TTC549 (cell line): ENCODE measurements around the gene BMP6.

Experiments used
- FAIRE-seq: peaks from 2 replicates; lab custom pipeline; 2012; peaks lifted over from hg19 to GRCh38; lab: Jason Lieb, UNC

Gene BMP6

DNA sequence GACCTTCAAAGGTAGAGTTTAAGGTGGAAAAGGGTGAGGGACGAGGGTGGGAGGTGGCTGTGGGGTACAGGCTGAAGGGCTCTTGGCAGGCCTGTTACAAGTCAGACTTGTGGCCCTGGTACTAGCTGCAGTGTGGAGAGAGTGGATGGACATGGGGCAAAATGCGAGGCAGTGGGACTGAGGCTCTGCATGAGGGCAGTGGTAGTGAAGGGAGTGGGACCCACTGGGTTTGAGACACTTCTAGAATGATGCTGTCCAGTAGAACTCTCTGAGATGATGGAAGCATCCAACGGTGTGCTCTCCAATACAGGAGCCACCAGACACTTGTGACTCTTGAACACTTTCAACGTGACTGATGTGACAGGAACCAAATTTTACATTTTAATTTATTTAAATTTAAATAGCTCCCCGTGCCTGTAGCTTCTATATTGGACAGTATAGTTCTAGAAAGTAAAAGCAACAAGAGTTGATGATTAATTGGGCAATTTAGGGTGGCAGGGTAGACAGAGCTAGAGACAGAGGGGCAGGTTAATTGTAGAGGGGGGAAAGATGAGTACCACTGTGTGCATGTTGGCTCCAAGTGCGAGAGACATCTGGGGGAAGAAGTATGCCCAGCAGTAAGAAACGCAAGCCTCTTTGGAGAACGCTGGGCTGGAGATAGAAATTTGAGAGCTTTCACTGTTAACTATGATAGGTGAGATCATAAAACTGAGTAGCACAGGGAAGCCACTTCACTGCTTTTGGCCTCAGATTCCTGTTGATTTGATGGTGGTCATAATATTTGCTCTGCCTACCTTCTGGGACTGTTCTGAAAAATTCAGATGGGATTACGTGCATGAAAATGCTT is 107.2 kb downstream of the BMP6 start:
- no peak for FAIRE-seq

- FAIRE-seq: no peak
These were observed 107.8 kb downstream of the BMP6 start for GRCh38 chr6:7833751-7834070.

GRCh38 chr6:7836371-7837026 is 110.6 kb downstream of the BMP6 start:
- no peak for FAIRE-seq

DNA sequence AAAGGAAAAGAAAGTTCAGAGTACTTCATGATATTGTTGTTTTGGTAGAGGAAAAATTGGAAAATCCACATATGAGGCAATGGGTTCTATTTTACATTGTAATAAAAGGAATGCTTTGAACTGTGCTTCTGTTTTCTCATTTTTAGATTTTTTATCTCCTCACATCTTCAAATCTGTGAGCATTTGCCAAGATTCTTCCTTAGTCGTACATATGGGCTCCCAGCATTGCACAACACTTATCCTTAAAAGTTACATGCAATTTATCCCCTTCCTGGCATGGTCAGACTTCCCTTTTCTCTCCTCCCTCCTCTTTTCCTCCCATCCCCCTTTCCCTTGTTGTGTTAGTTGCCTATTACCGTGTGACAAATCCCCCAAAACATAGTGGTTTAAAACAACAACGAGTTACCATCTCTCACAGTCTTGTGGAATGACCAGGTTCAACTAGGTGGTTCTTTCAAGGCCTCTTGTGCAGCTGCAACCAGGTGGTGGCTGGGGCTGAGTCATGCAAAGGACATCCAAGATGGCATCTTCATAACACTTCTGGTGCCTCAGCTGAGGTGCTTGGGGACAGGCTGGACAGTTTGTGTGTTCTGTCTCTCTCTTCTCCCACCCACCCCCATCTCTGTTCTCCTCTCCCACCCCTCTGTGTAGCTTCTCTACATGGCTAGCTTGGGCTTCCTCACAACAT is 116.0 kb downstream of the BMP6 start:
- no peak for FAIRE-seq

DNA sequence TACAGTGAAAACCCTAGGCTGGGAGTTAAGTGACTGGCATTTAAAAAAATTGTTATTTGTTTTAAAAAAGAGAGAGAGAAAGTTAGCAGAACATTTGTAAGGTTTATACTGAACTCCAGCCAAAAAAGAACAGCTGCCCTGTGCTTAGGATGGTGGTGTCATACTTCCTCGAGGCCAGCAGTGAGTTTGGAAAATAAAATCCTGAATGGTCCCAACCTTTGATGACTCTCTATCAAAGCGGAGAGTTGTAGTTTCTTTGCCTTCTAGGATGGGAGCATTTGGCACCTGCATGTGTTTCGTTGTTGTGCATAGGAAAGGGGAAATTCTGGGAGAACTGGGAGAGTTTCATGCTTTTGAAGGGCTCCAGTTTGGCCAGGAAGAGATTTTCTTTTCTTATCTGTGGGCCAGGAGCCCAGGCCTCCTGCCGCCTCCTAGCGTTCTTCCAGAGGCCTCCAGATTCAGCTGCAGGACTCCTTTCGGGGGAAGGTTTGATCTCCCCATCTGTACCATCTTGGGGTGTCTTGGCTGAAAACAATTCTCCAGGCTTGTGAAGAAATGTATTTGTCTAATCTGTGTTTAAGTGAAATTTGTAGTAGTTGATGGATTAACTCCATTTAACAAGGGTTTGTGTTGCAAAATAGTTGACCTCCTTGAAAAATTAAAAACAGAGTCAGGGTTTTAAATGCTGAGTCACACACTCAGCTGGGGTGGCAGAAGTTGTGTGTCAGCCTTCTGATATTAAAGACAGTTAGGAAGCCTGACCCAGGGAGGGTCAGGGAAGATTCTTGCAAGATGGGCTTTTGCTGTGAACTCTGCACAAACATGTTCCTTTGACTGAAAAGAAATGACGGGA is 121.3 kb downstream of the BMP6 start:
- FAIRE-seq: no peak

DNA sequence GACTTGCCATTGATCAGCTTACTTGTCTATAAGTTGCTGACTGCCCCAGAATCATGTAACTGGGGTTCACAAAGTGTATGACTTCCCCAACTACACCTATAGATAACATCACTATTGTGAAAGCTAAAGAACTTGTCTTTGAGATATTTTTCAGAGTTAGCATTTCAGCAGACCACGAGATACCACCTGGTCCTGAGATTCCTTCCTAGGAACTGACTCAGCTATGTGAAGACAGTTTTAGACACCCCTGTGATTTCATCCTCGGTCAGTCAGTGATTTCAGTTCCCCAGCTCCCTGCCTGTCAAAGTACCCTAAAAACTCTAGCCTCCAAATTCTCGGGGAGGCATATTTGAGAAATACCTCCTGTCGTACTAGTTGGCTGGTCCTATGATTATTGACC is 122.3 kb downstream of the BMP6 start:
- FAIRE-seq: no peak

DNA sequence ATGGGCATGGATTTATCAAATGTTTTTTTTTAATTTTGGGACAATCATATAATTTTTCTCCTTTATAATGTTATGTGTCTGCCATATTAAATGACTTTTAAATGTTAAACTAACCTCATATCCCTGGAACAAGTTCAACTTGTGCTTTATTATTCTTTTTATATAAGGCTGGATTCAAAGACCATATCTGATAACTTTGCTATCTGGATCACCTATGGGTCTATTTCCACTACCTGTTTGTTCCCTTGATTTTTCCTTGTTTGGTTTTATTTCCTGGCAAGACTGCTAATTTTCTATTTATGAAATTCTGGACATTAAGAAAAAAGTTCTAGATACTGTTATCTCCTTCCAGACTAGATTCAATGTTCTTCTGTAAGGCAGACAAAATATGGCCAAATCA is 125.9 kb downstream of the BMP6 start:
- FAIRE-seq: no peak

DNA sequence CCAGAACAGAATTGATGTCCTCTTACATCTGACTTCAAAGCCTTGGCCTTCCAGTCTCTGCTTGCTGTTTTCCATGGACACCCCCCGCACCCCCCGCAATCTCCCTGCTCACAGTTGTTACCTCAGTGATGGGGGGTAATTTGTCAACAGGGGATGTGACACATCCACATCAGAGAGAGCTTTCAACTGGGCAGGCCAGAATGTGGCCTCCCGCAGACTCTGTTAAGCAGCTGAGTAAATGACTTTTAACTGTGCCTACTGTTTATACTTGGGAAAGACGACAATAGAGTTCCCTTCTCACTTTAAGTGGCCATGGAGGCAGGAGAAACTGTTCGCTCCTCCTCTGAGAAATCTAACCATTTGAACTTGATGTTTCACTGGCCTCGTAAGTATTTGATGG is 133.7 kb downstream of the BMP6 start:
- no peak for FAIRE-seq

DNA sequence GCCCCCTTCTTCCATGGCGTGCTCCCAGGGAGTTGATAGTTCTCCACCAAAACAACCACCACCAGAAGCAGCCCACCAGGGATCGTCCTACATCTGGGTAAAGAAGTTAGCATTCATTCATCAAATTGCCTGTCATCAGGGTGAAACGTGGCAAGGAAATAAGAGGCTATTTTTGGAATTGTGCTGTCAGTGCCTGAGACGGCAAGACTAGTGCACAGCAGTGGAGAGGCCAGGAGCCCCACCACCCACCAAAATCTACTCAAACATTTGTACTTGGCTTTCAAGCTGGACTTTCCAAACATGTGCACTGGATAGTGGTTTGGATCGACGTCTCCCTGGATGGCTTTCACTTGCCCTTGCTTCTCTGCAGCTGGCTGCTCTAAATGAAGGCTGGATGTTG is 139.9 kb downstream of the BMP6 start:
- no peak for FAIRE-seq

GRCh38 chr6:7866526-7866925 is 140.6 kb downstream of the BMP6 start:
- no peak for FAIRE-seq

GRCh38 chr6:7868926-7869325 is 143.0 kb downstream of the BMP6 start:
- FAIRE-seq: no peak

GRCh38 chr6:7878401-7878964 is 152.6 kb downstream of the BMP6 start:
- FAIRE-seq: no peak

- no peak for FAIRE-seq
These were observed 153.1 kb downstream of the BMP6 start for GRCh38 chr6:7879043-7879442.

GRCh38 chr6:7879579-7879978 is 153.7 kb downstream of the BMP6 start:
- no peak for FAIRE-seq

DNA sequence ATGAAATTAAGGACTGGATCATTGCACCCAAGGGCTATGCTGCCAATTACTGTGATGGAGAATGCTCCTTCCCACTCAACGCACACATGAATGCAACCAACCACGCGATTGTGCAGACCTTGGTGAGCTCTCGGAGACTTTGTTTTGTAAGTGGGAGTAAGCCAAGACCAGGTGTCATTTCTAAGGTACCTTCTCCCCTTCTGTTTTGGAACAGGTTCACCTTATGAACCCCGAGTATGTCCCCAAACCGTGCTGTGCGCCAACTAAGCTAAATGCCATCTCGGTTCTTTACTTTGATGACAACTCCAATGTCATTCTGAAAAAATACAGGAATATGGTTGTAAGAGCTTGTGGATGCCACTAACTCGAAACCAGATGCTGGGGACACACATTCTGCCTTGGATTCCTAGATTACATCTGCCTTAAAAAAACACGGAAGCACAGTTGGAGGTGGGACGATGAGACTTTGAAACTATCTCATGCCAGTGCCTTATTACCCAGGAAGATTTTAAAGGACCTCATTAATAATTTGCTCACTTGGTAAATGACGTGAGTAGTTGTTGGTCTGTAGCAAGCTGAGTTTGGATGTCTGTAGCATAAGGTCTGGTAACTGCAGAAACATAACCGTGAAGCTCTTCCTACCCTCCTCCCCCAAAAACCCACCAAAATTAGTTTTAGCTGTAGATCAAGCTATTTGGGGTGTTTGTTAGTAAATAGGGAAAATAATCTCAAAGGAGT is 154.2 kb downstream of the BMP6 start:
- no peak for FAIRE-seq

GRCh38 chr6:7880718-7881107 is 154.8 kb downstream of the BMP6 start:
- FAIRE-seq: no peak

DNA sequence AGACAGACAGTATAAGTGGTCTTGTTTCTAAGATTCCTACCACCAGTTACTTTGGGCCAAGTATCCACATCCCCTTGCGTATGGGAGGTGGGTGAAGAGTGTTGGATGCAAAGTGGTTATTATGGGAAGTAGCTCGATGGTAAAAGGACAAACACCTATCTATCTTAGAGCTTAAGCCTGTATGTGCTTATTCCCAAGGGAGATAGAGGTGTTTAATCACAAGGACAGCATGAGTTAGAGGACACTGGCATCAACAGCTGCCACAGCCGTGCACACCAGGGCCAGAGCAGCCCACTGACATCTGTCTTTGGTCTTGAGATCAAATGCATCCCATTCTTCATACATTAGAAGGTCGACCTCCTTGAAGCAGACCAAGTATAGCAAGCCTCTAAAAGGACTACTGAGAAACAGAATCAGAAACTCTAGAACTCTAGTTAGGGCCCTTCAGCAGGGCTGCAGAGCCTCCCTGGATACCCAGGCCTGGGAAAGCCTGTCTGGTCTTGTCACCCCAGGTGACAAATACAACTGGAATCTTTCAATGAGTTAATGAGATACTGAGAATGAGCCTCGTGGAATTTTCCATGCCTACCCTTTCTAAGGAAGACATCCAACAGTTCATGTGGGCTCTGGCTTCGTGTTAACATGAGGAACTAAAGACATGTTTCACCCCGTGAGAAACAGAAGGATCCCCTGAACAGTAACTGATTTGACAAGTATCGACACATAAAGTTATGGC is 156.0 kb downstream of the BMP6 start:
- no peak for FAIRE-seq

GRCh38 chr6:7882505-7883257 is 156.8 kb downstream of the BMP6 start:
- FAIRE-seq: no peak

DNA sequence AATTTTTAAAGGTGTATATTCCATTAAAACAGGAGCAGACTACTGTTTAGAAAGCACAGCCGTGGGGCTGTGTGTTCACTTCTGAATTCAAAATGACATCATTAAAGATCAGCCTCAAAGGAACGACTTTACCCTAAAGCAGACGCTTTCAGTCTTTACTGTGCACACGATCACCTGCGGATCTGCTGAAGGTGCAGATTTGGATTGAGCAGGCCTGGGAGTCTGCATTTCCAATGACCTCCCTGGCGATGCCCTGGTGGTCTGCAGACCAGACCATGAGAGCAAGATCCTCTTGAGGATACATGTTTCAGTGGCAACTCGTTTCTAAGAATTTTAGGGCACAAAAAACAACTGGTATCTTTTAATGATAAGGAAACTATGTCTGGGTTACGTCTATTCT is 157.5 kb downstream of the BMP6 start:
- FAIRE-seq: no peak

DNA sequence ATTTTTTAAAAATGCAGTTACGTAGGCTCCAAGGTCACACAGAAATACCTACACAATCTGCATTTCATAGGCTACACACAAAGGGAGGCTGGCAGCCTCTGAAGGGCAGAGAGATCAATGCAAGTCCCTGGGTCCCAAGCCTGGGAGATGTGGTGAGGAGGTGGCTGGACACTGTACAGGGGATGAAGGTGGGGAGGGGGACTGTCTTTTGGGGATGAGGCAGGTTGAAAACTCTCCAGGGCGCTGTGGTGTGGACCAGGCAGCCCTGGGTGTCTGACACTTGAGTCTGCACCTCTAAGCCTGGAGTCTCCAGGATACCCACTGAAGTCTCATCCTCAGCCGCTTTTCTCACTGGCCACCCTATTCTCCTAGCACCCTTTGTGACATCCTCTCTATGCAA is 160.2 kb downstream of the BMP6 start:
- no peak for FAIRE-seq
